NOMO-1 (cell line): Measurements from ENCODE around the gene YIPF3.
"Not testable (repeated sequence)": the region's sequence is repeated elsewhere in the genome, so short reads cannot be mapped to it uniquely, and the experiment has no call there.

Source experiments
- DNase-seq, 2 experiments: peaks; one replicate each; lab custom pipeline; 2025; ENCODE audit not compliant: unreplicated experiment in 2 of 2; lab: John Stamatoyannopoulos, UW

YIPF3 gene

DNA sequence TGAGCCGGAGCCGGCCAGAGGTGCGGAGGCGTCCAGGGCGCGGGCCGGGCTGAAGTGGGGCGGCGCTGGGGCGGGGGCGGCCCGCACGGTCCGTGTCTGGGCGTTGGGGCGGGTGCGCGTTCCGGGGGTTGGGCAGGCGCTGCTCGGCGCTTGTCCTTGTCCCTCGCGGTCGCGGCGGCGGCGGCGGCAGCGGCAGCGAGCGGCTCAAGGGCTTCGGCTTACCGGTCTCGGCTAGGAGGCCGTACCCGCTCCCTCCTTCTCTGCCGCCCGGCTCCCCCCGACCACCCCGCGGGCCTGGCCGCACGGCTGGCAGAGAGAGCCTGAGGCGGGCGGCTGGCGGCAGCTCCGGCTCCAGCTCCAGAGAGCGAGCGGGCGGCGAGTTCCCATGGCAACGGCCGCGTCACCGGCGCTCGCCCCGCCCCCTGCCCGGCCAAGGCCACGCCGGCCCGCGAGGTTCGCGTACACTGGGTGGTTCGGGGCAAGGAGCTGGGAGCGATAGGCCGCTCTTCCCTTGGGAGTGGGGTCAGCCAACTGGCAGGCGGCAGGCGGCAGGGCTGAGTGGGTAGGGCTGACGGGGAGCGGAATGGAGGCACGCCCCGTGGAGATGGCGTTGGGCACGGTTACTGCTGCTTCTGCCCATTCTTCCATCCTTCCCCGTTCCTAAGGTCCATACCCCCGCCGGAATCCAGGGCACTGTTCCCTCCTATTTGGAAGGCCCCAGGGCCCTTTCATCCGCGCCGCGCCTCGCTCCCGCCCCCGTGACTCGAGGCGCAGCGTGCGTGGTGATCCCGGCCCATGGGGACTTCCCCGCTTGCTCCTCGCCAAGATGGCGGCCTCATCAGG lies 6.5 kb downstream of the YIPF3 start, which contains the start of gene LRRC73:
Gene LRRC73, minus strand, starts transcription at position 363 of the 843 bp plus-strand sequence. CDS start 561 bp downstream, outside the sequence.
- DNase-seq, result peak; percentile 54 to 55

- DNase-seq, result no peak
Measured at GRCh38 chr6:43509142-43509983, 7.4 kb downstream of the YIPF3 start.

DNA sequence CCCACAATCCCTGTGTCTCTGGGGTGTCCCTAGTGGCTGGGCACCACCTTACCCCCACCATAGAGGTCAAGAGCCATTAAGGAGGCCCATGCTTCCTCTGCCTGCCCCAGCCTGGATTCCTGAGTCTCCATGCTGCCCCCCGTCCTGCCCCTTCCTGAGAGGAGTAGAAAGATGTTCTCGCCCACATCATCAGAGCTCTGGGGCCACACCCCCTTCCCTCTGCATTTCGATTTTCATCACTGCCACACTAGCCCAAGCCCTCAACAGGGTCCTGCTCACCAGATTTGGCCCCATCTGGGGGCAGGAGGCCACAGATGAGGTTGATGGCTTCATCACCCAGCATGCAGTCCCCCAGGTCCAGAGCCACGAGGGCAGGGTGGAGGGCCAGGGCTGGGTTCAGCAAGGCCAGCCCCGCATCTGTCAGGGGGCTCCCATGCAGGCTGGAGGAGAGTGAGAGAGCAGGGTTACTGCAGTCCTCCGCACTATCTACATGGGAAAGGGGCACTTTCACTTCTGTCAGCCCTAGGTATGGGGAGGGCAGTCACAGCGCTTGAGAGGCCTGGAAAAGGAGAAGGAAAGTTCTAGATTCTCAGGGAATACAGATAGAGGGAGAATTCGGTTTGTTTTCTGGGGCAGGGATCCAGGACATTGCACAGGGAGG lies 8.1 kb downstream of the YIPF3 start:
- DNase-seq, result no peak

DNA sequence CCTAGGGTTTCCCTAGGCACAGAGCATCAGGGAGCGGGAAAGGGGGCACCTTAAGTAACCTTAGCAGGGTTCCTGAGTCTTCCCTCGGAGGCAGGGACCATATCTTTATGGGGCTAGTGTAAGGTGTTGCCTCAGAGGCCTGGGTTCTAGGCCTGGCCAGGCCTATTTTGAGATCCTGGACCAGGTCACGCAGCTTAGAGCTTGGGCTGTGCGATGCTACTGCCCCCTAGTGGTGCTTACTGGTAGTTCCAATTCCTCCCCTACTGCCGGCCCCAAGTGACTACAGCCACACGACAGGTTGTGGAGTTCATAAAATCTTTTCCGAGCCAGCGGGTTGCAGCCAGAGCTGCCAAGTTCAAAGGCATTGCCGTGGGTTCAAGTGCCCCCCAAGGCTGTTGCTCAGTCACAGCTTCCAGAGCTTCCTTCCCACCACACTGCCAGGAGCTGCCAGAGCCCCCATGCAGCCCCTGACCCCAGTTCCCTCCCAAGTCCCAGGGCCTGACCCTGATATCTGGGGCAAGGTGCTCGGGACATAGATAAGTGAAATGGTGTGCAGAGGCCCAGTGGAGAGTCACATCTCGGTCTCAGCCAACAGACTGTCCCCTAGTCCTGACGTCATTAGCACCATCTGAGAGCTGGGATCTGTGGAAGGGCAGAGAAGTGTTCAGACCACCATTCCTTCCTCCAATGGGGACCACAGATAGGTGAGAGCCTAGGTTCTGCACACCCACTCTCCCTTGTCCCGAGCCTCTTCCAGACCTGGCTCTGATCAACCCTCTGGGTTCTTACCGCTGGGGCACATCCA lies 9.9 kb downstream of the YIPF3 start:
- peak; percentile 68 to 71 for DNase-seq

DNA sequence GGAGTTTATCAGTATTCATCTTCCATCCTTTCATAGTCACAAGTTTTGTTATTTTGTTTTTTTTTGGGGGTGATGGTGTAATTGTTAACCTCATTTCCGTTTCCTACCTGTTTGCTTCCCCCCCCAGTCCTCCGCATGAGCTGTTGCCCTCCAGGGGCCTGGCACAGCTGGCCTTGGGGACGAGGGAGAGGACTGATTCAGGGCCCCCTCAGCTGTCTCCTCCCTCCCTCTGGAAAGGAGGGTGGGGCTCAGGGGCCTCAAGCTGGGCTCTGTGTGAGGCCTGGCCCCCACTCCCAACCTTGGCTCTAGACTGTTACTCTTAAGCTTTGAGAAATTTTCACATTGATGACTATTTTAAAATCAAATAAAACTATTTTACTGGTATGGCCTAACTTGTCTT lies 10.6 kb downstream of the YIPF3 start:
- no peak for DNase-seq

DNA sequence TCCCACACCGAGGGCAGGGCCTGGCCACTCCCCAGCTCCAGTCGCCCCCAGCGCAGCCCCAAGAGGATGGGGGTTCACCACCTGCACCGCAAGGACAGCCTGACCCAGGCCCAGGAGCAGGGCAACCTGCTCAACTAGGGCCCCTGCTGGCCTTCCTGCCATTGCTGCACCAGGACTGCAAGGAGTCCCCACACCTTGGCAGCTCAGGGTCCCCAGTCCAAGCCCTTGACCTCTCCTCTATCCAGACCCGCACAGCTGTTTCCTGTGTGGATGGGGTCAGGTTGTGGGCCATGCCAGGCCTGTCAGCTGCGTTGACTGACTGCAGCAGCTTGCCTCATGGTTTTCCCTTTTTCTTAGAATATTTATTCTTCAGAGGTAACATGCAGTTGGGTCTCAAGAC lies 11.0 kb downstream of the YIPF3 start:
- DNase-seq, result no peak

DNA sequence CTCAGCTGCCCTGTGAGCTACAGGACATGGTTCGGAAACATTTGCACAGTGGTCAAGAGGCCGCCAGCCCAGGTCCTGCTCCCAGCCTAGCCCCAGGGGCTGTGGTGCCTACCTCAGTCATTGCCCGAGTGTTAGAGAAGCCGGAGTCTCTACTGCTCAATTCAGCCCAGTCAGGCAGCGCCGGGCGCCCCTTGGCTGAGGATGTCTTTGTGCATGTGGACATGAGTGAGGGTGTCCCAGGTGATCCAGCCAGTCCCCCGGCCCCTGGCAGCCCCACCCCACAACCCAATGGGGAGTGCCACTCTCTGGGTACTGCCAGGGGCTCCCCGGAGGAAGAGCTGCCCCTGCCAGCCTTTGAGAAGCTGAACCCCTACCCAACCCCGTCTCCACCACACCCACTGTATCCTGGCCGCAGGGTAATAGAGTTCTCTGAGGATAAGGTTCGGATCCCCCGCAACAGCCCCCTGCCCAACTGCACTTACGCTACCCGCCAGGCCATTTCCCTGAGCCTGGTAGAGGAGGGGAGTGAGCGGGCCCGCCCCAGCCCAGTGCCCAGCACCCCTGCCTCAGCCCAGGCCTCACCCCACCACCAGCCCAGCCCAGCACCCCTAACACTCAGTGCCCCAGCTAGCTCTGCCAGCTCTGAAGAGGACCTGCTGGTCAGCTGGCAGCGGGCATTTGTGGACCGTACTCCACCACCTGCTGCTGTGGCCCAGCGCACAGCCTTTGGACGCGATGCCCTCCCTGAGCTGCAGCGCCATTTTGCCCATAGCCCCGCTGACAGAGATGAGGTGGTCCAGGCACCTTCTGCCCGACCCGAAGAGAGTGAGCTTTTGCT lies 11.8 kb downstream of the YIPF3 start:
- no peak for DNase-seq

DNA sequence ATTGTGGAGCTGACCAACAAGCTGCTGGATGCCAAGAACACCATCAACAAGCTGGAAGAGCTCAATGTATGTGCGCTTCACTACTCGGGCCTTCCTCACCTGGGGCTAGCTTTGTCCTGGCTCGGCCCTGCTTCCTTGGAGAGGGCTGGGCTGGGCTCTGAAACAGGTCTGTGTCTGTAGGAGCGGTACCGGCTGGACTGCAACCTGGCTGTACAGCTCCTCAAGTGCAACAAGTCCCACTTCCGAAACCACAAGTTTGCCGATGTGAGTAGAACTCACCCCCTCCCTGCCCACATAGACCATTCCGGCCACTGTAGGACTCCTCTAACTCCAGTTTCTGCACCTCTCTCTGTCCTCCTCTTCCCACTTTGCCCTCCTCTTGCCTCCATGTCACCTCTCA lies 13.3 kb downstream of the YIPF3 start:
- no peak for DNase-seq

DNA sequence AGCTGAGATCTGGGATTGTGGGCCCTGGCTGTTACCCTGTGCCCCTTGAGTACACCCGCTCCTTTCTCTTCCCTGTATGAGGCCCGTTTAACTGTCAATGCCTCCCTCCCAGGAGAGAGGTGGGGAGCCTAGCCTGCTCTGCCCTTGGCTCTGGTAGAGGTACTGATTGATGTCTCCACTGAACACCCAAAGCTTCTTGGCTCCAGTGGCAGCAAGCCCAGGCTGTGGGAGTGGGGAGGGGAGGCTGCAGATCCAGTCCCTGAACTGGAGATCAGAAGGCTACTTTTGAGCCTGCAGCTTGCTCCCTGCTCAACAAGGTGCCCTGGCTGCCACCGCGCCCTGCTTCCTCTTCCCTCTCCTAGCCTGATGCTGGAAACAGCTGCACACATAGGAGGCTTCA lies 14.1 kb downstream of the YIPF3 start:
- no peak for DNase-seq

DNA sequence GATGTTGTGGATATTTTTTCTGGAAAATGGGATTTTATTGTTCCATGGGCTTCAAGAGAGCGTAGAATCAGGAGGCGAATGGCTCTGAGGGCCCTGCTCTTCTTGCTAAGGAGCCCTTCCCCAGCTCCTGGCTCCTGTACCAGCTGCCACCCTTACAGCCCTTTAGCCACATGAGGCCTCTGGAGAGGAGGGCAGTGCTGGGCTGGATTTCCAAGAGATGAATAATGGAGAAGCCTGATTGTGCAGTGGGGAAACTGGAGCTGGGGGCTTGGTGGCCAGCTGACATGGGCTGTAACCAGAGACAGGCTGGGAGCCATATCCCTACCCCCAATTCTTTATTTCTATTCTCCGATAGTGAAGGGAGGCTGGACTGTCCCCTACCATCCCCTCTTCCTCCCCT lies 15.8 kb downstream of the YIPF3 start:
- DNase-seq, result no peak

- no peak for DNase-seq
Measured at GRCh38 chr6:43499028-43499815, 17.5 kb downstream of the YIPF3 start.

GRCh38 chr6:43498291-43498690 lies 18.4 kb downstream of the YIPF3 start:
- not testable (repeated sequence) for DNase-seq

DNA sequence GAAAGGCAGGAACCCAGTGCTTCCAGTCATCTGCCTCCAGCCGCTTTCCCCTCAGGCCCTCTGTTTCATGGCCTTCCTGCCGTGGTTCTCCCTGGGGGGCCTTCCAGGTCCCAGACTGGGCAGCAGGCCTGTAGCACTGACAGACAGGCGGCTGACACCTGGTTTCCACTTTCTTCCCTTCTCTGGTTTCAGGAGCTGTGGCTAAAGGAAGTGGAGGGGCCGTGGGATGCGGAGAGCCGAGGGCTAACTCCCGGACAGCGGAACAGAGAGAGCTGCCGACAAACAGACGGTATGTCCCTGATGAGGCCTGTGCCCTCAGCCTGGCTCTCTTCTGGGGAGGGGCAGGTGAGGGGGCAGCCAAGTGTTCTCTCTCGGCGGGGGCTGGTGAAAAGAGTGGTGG lies 19.0 kb downstream of the YIPF3 start:
- no peak for DNase-seq

DNA sequence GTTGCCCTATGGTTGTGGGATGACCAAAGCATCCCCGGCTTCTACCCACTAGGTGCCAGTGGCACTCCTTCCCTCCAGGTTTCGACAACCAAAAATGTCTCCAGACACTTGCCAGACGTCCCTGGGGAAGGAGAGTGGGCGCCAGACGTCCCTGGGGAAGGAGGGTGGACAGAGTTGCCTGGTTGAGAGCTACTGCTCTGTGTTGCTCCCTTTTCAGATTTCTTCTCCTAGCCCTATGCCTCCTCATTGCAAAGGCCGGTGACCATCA lies 19.7 kb downstream of the YIPF3 start:
- DNase-seq, result no peak

DNA sequence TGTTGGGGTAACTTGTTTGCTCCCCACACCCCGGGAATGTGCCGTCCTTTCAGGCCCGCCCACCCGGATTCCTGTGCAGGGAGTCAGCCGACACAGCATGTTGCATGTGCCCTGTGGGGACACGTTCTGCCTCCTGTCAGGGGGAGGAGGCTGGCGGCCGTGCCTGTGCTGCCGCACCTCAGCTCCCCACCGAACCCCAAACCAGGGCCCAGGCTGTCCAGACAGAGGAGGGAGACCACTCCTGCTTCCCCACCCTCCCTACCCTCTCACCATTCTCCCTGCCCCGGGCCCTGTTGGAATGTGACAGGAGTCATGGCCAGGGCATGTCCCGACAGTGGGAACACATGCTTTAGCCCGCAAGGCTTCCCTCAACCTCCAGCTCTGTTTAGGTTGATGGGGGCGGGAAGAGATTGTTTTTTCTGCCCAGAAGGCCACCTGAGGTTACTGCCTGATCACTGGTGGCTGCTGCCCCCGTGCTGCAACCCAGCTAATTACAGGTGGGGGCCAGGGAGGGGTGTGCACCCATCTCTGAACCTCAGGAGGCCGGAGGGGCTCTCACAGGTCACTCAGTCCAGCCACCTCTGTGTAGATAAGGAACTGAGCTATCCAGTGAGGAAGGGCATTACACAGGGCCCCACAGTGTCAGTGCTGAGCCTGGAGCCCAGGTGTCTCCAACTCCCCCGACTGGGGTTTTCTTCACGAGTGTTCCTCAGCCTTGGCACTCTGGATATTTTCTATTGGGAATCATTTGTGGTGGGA lies 20.2 kb downstream of the YIPF3 start:
- DNase-seq, result no peak

GRCh38 chr6:43495409-43495941 lies 21.3 kb downstream of the YIPF3 start:
- DNase-seq, result no peak

DNA sequence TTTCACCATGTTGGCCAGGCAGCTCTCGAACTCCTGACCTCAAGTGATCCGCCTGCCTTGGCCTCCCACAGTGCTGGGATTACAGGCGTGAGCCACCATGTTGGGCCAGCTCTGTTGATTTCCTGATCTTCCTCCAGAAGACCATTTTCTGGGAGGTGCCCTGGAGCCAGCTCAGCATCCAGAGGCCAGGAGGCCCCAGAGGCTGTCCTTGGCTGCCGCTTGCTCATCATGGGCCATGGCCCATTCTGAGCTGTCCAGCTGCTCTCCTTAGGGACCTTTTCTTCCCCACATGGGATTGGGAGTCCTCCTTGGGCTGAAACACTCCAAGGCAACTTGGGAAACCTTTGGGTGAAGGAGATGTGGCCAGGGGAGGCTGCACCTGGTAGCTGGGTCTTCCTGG lies 22.0 kb downstream of the YIPF3 start:
- DNase-seq, result no peak

DNA sequence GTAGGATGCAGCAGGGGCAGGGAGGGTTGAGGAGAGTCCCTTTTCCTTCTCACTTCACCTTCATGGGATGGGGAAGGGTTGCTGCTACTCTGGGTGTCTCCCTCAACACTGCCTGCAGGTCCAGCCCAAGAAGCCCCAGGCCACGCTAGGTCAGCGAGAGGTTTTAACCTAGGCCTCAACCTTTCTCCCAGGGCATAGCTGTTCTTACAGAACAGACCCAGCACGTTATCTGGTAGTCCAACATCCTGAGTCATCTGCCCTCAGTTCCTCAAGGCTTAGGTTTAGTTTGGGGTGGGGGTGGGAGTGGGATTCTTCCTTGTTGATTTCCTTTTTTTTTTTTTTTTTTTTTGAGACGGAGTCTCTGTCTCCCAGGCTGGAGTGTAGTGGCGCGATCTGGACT lies 22.4 kb downstream of the YIPF3 start:
- no peak for DNase-seq
